Measurements from ENCODE around the gene GALNT15.

The GALNT15 gene

GRCh38 chr3:16203671-16204629, 29.5 kb downstream of the GALNT15 start:
- DNase-seq (ENCODE audit: low read depth) = no peak
- no peak for TF ChIP-seq CTCF (IDR thresholded peaks at IDR 0.05; ENCODE audit: control insufficient read depth, extremely low read depth, insufficient read depth)
- no peak overlapping the region for H3K4me3 ChIP-seq (ENCODE audit: low read depth, low read length)

GRCh38 chr3:16204751-16205150, 30.3 kb downstream of the GALNT15 start:
- DNase-seq (ENCODE audit: low read depth) = no peak
- no peak for TF ChIP-seq CTCF (IDR thresholded peaks at IDR 0.05; ENCODE audit: control insufficient read depth, extremely low read depth, insufficient read depth)

GRCh38 chr3:16205156-16205870, 30.8 kb downstream of the GALNT15 start:
- DNase-seq (ENCODE audit: low read depth) = no peak
- no peak for TF ChIP-seq CTCF (IDR thresholded peaks at IDR 0.05; ENCODE audit: control insufficient read depth, extremely low read depth, insufficient read depth)
- no peak overlapping the region for H3K4me3 ChIP-seq (ENCODE audit: low read depth, low read length)

More at GRCh38 chr3:16204751-16205150, 30.3 kb downstream of the GALNT15 start:
- H3K4me3 ChIP-seq (ENCODE audit: low read depth, low read length) = no peak overlapping the region

- TF ChIP-seq CTCF (IDR thresholded peaks at IDR 0.05; ENCODE audit: control insufficient read depth, extremely low read depth, insufficient read depth) = no peak
- H3K4me3 ChIP-seq (ENCODE audit: low read depth, low read length) = no peak overlapping the region
Observed at GRCh38 chr3:16207031-16207430, 32.6 kb downstream of the GALNT15 start.

GRCh38 chr3:16211176-16211904, 36.9 kb downstream of the GALNT15 start:
- TF ChIP-seq CTCF (IDR thresholded peaks at IDR 0.05; ENCODE audit: control insufficient read depth, extremely low read depth, insufficient read depth) = no peak
- no peak overlapping the region for H3K4me3 ChIP-seq (ENCODE audit: low read depth, low read length)
- no peak for DNase-seq (ENCODE audit: low read depth)

More at GRCh38 chr3:16207031-16207430, 32.6 kb downstream of the GALNT15 start:
- no peak for DNase-seq (ENCODE audit: low read depth)

DNA sequence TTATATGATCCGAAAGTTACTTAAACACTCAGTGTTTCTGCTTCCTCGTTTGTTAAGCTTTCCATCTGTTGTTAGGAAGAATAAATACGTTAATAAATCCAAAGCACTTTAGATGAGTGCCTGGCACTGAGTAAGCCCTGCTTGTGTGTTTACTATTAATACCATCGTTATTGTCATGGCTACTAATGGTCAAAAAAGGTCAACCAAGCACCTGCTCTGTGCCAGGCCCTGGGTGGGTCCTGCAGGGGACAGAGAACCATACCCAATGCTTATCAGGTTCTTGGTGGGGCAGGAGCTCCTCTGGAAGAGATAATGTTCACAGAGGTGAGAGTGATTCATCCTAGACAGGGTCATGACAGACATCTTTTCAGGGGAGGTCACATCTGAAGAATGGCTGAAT, 39.9 kb downstream of the GALNT15 start:
- TF ChIP-seq CTCF (IDR thresholded peaks at IDR 0.05; ENCODE audit: control insufficient read depth, extremely low read depth, insufficient read depth) = no peak
- no peak overlapping the region for H3K4me3 ChIP-seq (ENCODE audit: low read depth, low read length)
- DNase-seq (ENCODE audit: low read depth) = no peak

All from LNCaP clone FGC (cell line).